HuH-7.5 (cell line): ENCODE measurements around the gene REXO4.

ENCODE experiments used
- DNase-seq: peaks from one replicate; pipeline ENCODE4 v3.0.0; 2011; ENCODE audit warnings: low spot score

Gene REXO4

DNA sequence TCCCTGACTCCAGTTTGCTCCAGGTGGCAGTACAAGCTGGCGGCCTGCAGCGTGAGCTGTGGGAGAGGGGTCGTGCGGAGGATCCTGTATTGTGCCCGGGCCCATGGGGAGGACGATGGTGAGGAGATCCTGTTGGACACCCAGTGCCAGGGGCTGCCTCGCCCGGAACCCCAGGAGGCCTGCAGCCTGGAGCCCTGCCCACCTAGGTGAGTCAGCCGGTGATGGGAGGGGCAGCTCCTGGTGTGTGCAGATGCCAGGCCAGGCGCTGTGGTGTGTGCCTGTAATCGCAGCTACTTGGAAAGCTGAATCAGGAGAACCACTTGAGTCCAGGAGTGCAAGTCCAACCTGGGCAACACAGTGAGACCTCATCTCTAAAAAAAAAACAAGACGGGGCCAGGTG lies 31.9 kb upstream of the REXO4 start:
- no peak for DNase-seq

DNA sequence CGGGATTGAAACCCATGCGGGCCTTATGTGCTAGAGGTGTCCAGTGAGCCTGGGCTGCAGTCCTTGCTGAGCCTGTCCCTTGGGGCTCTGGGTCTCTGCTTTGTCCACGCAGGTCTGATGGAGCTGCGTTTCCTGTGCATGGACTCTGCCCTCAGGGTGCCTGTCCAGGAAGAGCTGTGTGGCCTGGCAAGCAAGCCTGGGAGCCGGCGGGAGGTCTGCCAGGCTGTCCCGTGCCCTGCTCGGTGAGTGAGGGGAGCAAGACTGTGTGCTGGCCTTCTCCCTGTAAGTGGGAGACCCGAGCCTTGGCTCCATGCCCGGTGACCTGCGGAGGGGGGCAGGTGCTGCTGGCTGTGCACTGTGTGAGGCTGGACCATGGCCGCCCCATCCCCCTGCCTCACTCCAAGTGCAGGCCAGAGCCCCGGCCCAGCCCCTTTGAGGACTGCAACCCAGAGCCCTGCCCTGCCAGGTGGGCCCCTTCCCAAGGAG lies 30.7 kb upstream of the REXO4 start:
- no peak for DNase-seq

DNA sequence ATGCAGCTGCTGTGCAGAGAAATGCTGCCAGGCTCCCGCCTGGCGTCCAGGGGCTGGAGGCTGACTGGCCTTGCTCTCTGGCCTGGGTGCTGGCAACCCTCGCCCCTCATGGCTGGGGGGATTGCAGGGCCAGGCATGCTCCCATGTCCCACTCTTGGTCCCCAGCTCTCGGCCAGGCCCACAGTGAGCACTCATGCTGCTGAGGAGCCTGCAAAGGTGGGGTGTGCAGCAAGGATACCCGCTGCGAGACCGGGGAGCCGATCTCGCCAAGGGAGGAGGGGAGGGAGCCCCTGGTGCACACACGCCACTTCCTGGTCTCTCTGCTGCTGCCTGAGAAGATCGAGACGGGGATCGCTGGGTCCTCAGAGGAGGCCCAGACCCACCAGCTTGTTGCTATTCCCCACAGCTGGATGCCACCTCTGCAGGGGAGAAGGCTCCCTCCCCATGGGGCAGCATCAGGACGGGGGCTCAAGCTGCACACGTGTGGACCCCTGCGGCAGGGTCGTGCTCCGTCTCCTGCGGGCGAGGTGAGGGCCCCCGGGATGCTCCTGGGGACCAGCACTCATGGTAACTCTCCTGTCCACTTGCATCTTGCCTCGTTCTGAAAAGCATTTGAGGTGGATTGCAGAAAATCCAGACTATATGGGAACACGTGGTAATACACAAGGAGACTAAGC lies 27.6 kb upstream of the REXO4 start:
- DNase-seq = no peak

DNA sequence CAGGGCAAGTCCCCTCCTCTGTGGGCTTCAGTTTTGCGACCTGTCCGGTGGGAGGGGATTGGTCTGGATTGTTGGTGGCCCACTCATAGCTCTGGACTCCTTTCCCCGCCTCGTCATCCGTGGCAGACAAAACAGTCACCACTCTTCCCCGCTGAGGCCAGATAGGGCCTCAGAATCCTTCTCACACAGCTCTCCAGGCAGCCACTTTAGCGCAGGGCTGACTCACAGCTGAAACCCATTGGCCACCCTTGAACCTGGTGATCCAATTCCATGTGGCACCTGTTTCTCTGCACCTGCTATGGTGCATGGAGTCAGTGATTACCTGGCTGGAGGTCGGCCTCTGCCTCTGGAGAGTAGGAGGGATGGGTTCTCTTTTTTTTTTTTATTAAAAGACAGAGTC lies 26.2 kb upstream of the REXO4 start:
- no peak for DNase-seq

DNA sequence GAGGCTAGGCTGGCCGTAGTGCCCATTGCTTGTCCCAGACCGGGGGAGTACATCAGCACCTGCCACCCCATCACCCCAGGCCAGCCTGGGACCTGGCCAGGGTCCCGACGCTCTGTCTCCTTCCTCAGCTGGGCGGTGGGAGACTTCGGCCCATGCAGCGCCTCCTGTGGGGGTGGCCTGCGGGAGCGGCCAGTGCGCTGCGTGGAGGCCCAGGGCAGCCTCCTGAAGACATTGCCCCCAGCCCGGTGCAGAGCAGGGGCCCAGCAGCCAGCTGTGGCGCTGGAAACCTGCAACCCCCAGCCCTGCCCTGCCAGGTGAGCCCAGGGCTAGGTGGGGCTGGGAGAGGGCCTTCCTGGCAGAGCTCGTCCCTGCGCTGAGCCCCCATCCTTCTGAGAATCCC lies 25.4 kb upstream of the REXO4 start:
- no peak for DNase-seq

DNA sequence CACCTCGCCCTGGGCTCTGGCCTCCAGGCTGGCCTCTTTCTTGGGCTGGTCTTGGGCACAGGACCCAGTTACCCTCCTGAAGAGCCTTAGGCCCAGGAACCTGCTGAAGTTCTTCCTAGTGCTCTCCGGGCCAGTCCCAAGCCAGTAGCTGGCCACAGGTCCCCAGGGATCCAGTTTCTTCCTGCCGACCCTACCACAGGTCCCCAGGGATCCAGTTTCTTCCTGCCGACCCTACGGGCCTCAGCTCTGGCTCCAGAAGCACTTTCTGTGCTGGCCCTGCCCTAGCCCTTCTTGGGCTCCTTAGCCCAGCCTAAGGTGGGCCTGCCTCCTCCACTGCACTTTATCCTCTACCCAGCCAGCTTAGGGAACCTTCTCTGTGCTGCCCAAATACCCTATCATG lies 23.8 kb upstream of the REXO4 start:
- DNase-seq = no peak

DNA sequence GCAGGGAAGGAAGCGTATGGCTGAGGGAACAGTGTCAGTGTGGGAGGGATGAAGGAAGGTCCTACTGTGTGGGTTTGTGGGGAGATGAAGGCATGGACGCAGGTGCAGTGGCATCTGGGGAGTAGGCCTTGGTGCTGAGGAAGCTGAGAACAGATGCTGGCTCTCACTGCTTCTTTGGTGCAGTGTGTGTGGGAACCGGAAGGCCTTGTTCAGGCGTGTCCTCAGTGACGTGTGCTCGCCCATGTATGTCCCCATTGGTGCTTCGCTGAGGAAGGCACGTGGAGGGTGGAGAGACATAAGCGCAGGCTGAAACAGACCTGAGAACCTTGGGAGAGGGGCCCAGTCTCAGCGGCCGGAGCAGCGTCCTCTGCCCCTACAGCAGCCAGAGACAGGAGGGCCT lies 23.1 kb upstream of the REXO4 start:
- no peak for DNase-seq

DNA sequence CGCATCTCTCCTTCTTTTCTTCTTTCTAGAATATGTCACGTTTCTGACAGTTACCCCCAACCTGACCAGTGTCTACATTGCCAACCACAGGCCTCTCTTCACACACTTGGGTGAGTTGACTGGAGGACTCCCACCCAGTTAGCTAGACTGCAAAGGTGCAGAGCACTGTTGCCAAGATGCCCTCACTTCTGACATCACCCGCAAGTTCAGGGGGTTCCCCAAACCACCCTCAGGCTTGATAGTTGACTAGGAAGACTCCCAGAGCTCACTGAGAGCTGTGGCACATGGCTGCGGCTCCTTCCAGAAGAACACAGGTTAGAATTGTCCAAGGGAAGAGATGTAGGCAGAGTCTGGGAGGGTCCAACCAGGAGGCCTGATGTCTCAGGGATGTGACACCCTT lies 21.5 kb upstream of the REXO4 start:
- no peak for DNase-seq

DNA sequence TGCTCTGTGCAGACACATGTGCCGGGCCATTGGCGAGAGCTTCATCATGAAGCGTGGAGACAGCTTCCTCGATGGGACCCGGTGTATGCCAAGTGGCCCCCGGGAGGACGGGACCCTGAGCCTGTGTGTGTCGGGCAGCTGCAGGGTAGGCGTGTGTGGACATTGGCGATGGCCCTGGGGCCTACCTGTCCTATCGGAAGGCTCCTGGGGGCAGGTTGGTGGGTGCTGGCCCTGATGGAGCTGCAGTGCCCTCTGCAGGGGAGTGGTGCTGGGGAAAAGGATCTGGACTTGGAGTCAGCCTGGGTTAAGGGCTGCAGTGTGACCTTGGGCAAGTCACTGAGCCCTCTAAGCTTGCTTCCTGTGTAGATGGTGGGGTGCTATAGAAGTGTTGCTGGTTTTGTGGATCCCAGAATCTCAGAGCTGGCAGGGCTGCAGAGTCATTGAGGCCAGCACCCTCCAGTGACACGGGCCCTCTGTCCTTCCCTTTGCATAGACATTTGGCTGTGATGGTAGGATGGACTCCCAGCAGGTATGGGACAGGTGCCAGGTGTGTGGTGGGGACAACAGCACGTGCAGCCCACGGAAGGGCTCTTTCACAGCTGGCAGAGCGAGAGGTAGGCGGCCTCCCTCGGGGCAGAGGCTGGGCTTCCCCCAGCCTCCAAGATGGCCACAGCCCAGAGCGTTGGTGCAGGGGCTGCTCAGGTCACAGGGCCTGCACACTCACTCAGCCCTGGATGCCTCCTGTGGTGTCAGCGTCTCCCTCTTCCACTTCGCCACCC lies 20.1 kb upstream of the REXO4 start:
- DNase-seq = peak; percentile 81

DNA sequence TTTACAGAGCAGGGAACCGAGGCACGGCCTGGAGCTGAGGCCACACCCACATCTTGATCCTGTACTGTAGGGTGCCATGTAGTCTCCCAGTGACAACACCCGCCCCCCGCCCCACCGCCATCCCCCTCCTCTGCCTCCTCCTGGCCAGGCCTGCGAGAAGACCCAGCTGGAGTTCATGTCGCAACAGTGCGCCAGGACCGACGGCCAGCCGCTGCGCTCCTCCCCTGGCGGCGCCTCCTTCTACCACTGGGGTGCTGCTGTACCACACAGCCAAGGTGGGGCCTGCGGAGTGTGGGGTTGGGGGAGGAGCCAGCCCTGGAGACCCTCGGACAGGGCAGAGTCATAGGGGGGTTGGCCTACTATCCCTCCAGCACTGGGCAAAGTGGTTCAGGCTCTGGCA lies 18.9 kb upstream of the REXO4 start:
- DNase-seq = no peak

DNA sequence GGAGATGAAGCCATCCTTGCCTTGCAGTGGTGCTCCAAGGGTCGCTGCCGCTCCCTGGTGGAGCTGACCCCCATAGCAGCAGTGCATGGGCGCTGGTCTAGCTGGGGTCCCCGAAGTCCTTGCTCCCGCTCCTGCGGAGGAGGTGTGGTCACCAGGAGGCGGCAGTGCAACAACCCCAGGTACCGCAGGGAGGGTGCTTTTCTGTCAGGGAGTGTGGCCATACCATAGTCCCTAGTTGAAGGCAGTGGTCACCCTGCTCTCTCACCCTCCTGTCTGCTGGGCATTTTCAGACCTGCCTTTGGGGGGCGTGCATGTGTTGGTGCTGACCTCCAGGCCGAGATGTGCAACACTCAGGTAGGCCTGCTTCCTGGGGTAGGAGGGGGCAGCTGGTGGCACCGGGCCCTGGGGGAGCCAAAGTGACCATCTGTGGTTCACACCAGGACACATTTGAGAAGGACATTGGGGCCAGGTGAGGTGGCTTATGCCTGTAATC lies 15.6 kb upstream of the REXO4 start:
- DNase-seq = no peak

DNA sequence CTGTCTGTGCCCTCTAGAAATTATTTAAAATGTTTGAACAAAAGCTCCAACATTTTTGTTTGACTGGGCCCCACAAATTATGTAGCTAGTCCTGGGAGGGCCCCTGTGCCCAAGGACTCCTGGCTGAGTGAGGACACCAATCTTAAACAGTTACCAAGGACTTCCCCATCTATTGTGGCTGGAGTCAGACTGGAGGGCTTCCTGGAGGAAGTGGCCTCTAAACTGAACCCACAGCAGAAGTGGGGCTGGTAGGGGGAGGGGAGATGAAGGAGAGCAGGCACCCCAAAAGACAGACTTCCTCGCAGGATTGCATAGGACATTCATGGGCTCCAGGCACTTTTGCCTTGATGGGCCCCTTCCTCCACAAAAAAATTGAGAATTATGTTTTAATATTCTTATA lies 12.4 kb upstream of the REXO4 start:
- DNase-seq = no peak

DNA sequence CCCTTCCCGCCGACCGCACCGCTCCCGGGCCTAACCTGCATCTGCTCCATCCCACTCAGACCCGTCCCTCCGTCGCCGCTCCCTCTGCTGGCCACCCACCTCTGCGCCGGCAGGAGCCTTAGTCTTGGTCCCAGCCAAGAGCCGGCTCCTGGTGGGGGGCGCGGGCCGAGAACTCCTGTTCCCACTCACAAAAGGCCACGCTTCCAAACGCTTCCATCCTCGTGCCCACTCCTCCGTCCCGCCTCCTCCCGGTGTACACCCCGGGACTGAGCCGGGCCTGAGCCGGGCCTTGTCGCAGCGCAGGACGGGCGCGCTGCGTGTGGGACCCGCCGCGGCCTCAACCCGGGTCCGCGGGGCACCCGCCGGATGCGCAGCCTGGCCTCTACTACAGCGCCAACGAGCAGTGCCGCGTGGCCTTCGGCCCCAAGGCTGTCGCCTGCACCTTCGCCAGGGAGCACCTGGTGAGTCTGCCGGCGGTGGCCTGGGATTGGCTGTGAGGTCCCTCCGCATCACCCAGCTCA lies 11.9 kb upstream of the REXO4 start:
- DNase-seq = peak; percentile 99

DNA sequence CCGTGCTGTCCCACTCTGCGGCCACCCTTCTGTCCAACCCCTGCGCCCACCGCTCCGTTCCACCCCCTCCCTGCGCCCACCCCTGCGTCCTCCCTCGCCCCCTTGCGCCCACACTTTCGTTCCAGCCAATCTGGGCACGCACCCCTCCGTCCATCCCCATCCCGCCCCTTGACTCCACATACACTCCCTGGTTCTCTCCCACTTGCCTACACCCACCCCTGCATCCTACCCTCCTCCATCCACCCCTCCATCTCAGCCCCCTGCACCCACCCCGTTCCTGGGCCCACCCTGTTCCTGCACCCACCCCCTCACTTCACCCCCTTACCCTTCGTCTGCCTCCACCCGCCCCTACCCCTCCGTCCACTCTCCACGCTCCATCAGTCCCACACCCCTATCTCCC lies 11.4 kb upstream of the REXO4 start:
- DNase-seq = no peak

DNA sequence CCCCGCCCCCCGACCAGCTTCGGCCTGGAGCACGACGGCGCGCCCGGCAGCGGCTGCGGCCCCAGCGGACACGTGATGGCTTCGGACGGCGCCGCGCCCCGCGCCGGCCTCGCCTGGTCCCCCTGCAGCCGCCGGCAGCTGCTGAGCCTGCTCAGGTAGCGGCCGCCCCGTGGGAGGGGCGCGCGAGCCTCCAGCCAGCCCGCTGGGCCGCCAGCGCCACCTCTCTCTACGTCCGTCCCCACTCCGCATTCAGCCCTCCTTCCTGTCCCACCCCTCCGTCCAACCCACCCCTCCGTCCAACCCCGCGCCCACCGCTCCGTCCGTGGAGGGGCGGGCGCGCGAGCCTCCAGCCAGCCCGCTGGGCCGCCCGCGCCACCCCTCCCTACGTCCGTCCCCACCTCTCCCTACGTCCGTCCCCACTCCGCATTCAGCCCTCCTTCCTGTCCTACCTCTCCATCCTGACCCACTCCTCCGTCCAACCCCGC lies 10.8 kb upstream of the REXO4 start:
- DNase-seq = peak; percentile 89

DNA sequence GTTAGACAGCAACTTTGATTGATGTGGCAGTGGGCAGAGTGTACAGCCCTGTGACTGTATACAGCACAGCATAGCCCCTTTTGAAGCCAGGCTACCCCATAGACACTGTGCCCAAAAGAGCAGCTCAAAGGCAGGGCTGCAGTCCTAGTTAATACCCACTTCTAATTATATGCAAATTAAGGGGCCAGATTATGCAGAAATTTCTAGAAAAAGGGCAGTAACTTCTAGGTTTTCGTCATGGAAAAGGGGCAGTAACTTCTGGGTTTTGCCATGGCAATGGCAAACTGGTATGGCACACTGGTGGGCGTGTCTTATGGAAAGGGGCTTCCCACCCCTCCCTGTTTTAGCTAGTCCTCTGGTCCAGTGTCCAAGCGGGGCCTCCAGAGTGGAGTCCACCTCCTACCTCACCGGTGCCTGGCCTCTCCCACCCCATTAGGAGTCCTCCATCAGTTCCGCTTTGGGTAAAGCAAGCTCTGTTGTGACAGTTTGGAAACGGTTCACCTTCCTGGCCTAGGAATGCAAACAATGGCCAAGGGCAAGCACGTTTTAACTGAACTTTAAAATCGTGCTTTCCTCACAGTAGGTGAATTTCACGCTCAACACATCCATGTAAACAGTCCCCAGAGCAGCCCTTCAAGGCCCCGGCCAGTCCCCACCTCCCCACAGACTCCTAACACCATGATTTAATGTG lies 10.0 kb upstream of the REXO4 start:
- no peak for DNase-seq

DNA sequence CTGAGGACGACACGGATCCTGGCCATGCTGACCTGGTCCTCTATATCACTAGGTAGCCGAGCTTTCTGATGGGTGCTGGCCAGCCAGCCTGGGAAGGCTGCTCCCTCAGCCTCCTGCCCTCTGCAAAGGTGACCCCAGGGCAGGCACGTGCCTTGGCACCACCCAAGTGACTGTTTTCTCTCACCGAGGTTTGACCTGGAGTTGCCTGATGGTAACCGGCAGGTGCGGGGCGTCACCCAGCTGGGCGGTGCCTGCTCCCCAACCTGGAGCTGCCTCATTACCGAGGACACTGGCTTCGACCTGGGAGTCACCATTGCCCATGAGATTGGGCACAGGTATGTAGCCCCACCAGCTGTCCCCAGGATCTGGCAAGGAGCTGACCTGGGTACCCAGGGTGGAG lies 8.2 kb upstream of the REXO4 start:
- no peak for DNase-seq

DNA sequence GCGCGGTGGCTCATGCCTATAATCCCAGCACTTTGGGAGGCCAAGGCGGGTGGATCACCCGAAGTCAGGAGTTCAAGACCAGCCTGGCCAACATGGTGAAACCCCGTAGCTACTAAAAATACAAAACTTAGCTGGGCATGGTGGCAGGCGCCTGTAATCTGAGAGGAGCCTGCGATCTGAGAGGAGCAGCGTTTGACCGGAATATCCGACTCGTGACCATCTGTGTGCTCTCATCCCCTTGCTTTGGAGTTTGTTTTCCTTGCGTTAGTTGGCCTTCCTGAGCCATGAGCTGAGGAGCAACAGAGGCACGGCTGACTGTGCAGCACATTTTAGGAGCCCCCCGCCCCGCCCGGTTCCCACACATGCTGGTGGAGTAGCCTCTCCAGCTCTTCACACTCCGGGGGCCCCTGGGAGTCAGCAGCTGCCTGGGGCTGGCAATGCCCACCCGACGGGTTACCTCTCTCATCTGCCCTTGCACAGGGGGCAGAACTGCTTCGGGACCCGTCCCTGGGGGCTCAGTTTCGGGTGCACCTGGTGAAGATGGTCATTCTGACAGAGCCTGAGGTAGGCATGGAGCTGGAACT lies 7.3 kb upstream of the REXO4 start:
- DNase-seq = no peak

DNA sequence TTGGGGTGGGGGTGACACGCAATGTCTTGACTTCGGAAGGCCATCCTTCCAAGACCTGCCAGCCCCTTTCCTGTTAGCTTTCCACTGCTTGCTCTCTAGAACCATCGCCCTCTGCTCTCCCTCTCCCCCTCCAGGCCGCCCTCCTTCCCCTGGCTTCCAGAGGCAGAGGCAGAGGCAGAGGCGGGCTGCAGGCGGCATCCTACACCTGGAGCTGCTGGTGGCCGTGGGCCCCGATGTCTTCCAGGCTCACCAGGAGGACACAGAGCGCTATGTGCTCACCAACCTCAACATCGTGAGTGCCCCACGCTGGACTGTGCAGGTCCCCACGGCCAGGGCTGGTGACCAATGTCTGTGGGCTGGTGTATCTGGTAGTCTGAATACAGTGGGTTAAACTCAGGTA lies 6.4 kb upstream of the REXO4 start:
- no peak for DNase-seq

DNA sequence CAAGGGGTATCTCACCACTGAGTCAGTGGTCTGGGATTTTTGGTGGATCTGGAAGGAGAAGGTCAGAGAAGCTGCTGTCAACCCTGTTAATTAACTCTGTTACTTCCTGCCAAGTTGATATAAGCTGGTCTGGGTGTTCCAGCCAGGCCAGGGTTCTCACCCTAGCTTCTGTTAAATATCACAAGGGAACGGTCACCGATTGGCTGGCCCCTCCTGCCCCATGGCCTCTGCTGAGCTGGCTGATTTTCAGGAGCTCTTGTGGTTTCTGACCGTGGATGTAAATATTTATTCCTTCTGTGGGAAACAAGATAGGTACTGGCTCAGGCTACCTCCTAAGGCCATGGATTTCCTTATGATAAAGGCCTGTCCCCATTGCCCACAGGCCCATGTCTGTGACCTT lies 5.4 kb upstream of the REXO4 start:
- no peak for DNase-seq

DNA sequence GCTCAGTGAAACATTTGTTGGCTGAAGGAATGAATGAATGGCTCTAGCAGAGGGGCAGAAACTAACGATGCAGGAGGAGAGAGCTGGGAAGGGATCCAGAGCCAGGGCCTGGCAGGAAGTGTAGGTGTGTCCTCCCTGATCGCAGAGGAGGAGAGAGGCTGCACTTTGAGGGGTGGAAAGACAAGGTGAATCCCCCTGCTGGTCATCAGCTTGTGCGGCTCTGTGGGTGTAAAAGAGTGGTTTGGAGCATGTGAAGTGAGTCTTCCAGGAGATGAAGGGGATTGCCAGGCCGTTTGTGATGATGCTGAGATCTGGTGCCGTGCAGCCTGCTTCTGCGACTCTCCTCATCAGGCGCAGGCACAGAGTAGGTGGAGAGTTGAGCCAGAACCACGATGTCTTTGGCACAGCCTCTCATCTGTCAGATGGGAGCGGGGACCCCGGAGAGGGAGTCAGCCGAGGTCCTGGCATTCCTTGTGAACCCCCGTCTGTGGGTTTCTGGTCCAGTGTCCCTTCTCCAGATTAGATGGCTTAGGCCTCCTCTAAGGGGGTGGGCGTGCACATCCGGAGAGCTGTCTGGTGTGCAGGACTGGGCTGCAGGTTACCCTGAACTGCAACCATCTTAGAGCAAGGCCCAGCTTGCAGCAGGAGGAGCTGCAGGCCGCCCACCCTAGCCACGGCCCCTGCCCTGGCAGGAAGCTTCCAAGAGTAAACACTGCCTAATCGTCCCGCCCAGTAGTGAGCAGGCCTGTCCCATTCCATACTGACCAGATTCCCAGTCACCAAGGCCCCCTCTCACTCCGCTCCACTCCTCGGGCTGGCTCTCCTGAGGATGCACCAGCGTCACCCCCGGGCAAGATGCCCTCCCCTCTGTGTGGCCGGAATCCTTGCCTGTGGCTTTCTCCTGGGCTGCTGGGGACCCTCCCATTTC lies 4.1 kb upstream of the REXO4 start, which contains the start of gene ADAMTS13:
ADAMTS13 (plus strand) TSS at position 753 of the 928 bp plus-strand sequence; CDS start at position 830, 77 bp downstream.
- no peak for DNase-seq
